Astrocyte of the cerebellum (primary cell): ENCODE results near the gene EPGN.
A peak's percentile ranks its signal among the peaks of the same experiment; 100 is the strongest.

Source experiments
- DNase-seq: peaks from one replicate; pipeline ENCODE4 v3.0.0-alpha.2; 2011; ENCODE audit warnings: low read depth
- H3K4me3 ChIP-seq: 2 replicates; pipeline ENCODE4 v1.5.1; 2011; ENCODE audit warnings: mild to moderate bottlenecking, low read depth, low read length, moderate library complexity
- in situ Hi-C: cut with HindIII; loops from 2 replicates; pipeline ENCODE4 v1.10.0; 2017; ENCODE audit warnings: low sequenced_read_pairs
- TF ChIP-seq, protein P1 (sequence below): IDR thresholded peaks from 2 replicates; pipeline ENCODE4 v1.5.1; 2012; ENCODE audit warnings: low read length, low read depth, moderate library complexity, mild to moderate bottlenecking; ENCODE audit errors: missing control alignments

Gene EPGN, protein sequence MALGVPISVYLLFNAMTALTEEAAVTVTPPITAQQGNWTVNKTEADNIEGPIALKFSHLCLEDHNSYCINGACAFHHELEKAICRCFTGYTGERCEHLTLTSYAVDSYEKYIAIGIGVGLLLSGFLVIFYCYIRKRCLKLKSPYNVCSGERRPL

DNA sequence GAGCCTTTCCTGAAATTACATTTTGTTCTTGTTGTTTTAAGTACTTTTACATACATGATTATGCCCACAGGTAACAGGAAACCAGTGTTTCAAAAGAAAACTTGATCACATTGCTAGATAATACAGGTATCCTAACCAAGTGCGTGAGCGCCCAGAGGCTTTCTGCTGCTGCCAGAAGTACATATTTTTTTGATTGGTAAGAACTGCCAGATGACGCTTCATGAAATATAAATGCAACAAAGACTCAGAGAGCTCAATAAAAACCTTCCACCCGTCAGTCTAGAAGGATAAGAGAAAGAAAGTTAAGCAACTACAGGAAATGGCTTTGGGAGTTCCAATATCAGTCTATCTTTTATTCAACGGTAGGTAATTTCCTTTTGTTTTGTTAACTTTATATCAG, at the start of gene EPGN:
Gene EPGN (plus strand): TSS at position 256 of the 400 bp plus-strand sequence. CDS start 64 bp downstream, at position 320.
- TF ChIP-seq, protein P1, sequence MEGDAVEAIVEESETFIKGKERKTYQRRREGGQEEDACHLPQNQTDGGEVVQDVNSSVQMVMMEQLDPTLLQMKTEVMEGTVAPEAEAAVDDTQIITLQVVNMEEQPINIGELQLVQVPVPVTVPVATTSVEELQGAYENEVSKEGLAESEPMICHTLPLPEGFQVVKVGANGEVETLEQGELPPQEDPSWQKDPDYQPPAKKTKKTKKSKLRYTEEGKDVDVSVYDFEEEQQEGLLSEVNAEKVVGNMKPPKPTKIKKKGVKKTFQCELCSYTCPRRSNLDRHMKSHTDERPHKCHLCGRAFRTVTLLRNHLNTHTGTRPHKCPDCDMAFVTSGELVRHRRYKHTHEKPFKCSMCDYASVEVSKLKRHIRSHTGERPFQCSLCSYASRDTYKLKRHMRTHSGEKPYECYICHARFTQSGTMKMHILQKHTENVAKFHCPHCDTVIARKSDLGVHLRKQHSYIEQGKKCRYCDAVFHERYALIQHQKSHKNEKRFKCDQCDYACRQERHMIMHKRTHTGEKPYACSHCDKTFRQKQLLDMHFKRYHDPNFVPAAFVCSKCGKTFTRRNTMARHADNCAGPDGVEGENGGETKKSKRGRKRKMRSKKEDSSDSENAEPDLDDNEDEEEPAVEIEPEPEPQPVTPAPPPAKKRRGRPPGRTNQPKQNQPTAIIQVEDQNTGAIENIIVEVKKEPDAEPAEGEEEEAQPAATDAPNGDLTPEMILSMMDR: no peak
- in situ Hi-C loops: loop anchor here (5.0 kb wide), 1 partner anchor 126 kb away; no protein-coding TSS in a partner anchor
- no peak within 1 kb of the TSS for H3K4me3 ChIP-seq
- DNase-seq: no peak

DNA sequence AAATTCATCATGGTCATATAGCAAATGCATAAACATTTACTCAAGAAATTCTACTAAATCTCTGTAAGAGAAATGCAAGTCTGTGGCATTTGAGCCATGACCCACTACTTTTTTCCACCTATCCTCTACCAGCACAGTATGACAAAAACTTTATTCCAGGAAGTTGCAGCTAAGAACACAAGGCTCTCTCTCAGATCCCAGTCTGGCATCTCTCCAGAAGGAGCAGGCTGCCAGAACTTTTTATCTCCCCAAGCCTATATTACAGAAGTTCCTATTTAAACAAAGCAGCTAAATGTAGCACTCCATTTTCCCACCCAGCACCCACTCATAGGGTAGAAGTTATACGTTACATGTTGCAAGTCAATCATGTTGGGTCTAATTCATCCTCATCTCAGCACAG, 49.3 kb upstream of the EPGN start:
- DNase-seq: peak; percentile 9
- TF ChIP-seq, protein P1: no peak
- in situ Hi-C loops: no loop called here
- H3K4me3 ChIP-seq: no peak overlapping the region

GRCh38 chr4:74260036-74260435, 48.2 kb upstream of the EPGN start:
- in situ Hi-C loops: no loop called here
- TF ChIP-seq, protein P1: no peak
- no peak for DNase-seq
- H3K4me3 ChIP-seq: no peak overlapping the region

DNA sequence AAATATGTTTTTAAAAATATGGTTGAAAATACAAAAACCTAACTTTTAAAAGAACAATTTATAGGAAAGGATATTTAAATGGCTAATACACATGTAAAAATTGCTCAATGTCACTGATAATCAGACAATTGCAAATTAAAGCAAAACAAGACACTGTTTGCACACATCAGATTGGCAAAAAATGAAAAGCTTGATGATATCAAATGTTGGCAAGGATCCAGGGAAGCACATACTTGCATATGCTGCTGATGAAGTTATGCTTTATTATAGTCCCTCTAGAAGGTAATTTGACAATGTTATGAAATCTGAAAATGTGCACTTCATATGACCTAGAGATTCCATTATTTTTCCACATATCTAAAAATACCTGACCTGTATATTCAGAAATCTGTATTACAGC, 45.7 kb upstream of the EPGN start:
- TF ChIP-seq, protein P1: no peak
- no peak overlapping the region for H3K4me3 ChIP-seq
- in situ Hi-C loops: no loop called here
- DNase-seq: no peak

GRCh38 chr4:74263551-74263950, 44.7 kb upstream of the EPGN start:
- H3K4me3 ChIP-seq: no peak overlapping the region
- in situ Hi-C loops: no loop called here
- TF ChIP-seq, protein P1: no peak
- DNase-seq: no peak

GRCh38 chr4:74266081-74266480, 42.2 kb upstream of the EPGN start:
- in situ Hi-C loops: no loop called here
- H3K4me3 ChIP-seq: no peak overlapping the region
- TF ChIP-seq, protein P1: no peak
- no peak for DNase-seq

- in situ Hi-C loops: no loop called here
- TF ChIP-seq, protein P1: no peak
- peak; percentile 82 for DNase-seq
- H3K4me3 ChIP-seq: no peak overlapping the region
Measured at GRCh38 chr4:74267998-74268606, 40.2 kb upstream of the EPGN start.
